Ishikawa (cell line): Measurements from ENCODE around the gene ITFG1.

ENCODE experiments used
- CEBPB ChIP-seq: IDR thresholded peaks from 2 replicates; pipeline ENCODE4 v1.6.1; 2012
- CREB1 ChIP-seq: IDR thresholded peaks from 2 replicates; pipeline ENCODE4 v1.6.1; 2012; ENCODE audit warnings: low read depth
- EGR1 ChIP-seq: IDR thresholded peaks from 2 replicates; pipeline ENCODE4 v1.6.1; 2012
- EP300 ChIP-seq: IDR thresholded peaks from 2 replicates; pipeline ENCODE4 v1.6.1; 2012; ENCODE audit warnings: borderline replicate concordance
- FOXM1 ChIP-seq: IDR thresholded peaks from 2 replicates; pipeline ENCODE4 v1.6.1; 2012; ENCODE audit warnings: low read depth, borderline replicate concordance
- NFIC ChIP-seq: IDR thresholded peaks from 2 replicates; pipeline ENCODE4 v1.6.1; 2012
- RAD21 ChIP-seq: IDR thresholded peaks from 2 replicates; pipeline ENCODE4 v1.6.1; 2012; ENCODE audit warnings: low read depth
- REST ChIP-seq: IDR thresholded peaks from 2 replicates; pipeline ENCODE4 v1.6.1; 2012; ENCODE audit warnings: low read depth, mild to moderate bottlenecking
- TAF1 ChIP-seq: IDR thresholded peaks from 2 replicates; pipeline ENCODE4 v1.6.1; 2012; ENCODE audit warnings: low read depth, mild to moderate bottlenecking
- TCF12 ChIP-seq: IDR thresholded peaks from 2 replicates; pipeline ENCODE4 v1.6.1; 2012; ENCODE audit warnings: low read depth
- TEAD4 ChIP-seq: IDR thresholded peaks from 2 replicates; pipeline ENCODE4 v1.6.1; 2012
- YY1 ChIP-seq: IDR thresholded peaks from 2 replicates; pipeline ENCODE4 v1.6.1; 2012; ENCODE audit warnings: low read depth
- ZBTB7A ChIP-seq: IDR thresholded peaks from 2 replicates; pipeline ENCODE4 v1.6.1; 2012; ENCODE audit warnings: low read depth
- TF ChIP-seq, protein P1 (sequence below): IDR thresholded peaks from 2 replicates; pipeline ENCODE4 v1.6.1; 2012
- TF ChIP-seq, protein P2 (sequence below): IDR thresholded peaks from 2 replicates; pipeline ENCODE4 v1.6.1; 2012

The ITFG1 gene

DNA sequence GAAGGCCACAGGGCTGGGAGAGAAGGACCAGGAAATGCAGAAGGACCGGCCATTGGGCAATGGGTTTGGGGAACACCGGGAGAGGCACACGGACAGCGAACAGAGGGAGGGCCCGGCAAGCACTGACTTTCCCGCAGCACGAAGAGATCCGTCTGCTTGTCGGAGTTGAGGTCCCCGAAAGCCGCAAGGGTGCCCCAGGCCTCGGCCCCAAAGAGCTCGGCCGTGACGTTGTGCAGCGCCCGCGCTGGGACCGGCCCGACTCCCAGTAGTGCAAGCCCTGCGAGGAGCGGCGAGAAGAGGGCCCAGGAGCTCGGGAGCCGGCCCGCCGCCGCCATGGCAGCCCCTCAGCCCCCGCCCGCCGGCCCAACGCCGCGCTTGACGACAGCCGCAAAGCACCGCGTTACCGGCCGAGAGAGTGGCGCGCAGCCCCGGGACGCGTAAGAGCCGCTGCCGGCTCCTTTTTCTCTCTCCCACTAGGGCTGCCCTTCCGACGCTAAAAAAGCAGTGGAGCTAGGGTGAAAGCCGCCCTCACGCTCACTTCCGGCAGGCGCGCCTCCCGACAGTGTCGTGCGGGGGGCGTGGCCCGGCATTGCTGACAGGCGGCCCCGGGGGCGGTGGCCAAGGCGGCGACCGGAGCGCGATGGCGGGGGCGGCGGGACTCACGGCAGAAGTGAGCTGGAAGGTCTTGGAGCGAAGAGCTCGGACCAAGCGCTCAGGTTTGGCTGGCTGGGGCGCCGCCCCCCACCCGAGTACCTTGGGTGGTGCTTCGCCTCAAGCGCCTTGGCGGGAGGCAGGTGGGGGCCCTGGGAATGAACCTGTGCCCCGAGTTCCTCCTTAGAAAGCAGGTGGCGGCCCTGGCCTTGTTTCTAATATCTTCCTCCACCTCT lies at the start of gene ITFG1, which contains the start of gene PHKB:
TSS of gene ITFG1 (minus strand) at position 353 of the 887 bp plus-strand sequence. CDS start at position 335, 18 bp downstream.
TSS of gene PHKB (plus strand) at position 621 of the 887 bp plus-strand sequence. CDS start at position 641, 20 bp downstream.
- TF ChIP-seq TEAD4 (no peak; the same call in 1 of the 2 replicates), CREB1 (peak; percentile 49; the same call in 1 of the 2 replicates), TAF1 (peak; percentile 93), YY1 (peak; percentile 89), TCF12 (no peak), CEBPB (no peak), FOXM1 (no peak), RAD21 (no peak), NFIC (no peak), REST (peak; percentile 34), EGR1 (peak; percentile 82), EP300 (0 out of 2 replicates have a peak, but pooled peaks have one; percentile 9), ZBTB7A (no peak)
- TF ChIP-seq, protein P1, sequence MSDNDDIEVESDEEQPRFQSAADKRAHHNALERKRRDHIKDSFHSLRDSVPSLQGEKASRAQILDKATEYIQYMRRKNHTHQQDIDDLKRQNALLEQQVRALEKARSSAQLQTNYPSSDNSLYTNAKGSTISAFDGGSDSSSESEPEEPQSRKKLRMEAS = peak; percentile 32
- TF ChIP-seq, protein P2, sequence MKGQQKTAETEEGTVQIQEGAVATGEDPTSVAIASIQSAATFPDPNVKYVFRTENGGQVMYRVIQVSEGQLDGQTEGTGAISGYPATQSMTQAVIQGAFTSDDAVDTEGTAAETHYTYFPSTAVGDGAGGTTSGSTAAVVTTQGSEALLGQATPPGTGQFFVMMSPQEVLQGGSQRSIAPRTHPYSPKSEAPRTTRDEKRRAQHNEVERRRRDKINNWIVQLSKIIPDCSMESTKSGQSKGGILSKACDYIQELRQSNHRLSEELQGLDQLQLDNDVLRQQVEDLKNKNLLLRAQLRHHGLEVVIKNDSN = no peak

DNA sequence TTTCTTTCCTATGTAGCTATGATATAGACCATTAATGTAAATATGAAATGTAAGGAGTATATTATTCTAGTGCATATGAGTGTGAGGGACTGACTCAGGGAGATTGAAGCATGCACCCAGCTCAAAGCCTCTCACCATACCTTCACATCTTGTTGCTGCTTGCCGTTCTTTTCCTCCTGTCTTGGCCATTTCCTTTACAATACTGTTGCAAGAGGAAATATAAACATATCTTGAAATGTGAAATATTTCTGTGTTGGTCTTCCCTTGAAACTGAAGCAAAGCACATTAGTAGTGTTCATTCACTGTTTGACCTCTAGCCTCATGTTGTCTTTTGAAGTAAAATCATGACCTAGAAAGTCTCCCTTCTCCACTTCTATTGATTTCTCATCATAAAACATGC lies 46.8 kb upstream of the ITFG1 start:
- TF ChIP-seq, protein P2 = no peak
- no peak for TF ChIP-seq EGR1
- no peak for TF ChIP-seq RAD21
- TF ChIP-seq, protein P1 = no peak
- no peak for TF ChIP-seq TEAD4
- no peak for TF ChIP-seq TAF1
- TF ChIP-seq EP300 = no peak

- TF ChIP-seq TCF12 (no peak), FOXM1 (no peak), YY1 (no peak), EGR1 (no peak), CEBPB (no peak), REST (no peak), ZBTB7A (no peak), NFIC (no peak), EP300 (no peak), CREB1 (no peak)
- TF ChIP-seq, protein P1 = no peak
Observed at GRCh38 chr16:47506800-47507199, 45.9 kb upstream of the ITFG1 start.

- no peak for TF ChIP-seq FOXM1
- no peak for TF ChIP-seq CREB1
Observed at GRCh38 chr16:47504599-47504998, 43.7 kb upstream of the ITFG1 start.

DNA sequence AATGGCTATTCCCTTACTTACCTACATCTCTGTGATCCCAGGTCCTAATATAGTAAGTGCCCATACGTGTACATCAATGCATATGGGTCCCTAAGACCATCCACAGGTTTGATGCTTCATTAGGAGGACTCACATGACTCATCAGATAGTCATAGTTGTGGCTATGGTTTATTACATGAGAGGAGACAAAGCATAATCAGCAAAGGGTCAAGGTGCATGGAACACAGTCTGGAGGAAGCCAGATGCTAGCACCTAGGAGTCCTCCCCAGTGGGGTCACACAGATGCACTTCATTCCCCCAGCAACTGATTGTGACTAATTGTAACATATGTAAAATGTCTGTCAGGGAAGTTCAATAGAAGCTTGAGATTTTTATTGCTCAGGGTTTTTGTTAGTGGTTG lies 43.1 kb upstream of the ITFG1 start:
- TF ChIP-seq TCF12 (no peak), YY1 (no peak), EGR1 (no peak), REST (no peak), CREB1 (no peak), ZBTB7A (no peak), CEBPB (no peak), RAD21 (no peak), TAF1 (no peak), TEAD4 (no peak)
- TF ChIP-seq, protein P1 = no peak
- TF ChIP-seq, protein P2 = no peak
